Calu3 (cell line): ENCODE measurements around the gene ADCK1. TPM values are rescaled to one million over a fixed set of nuclear protein-coding genes. Genes with fewer than 3 reads are reported as not detected.

ENCODE experiments used
- BruUV-seq: library from RNA; stranded (reverse); fragments of 400-500 nt; replicated peaks from 2 replicates; lab custom pipeline; 2021; lab: Mats Ljungman, UMichigan
- CTCF ChIA-PET: fragments of 300-600 bp; sonication (Branson Sonifier 250); formaldehyde crosslinking; loops from one replicate; lab custom pipeline; 2022; ENCODE audit warnings: antibody characterized with exemption; lab: Charles Lee
- DNase-seq: peaks from one replicate; pipeline ENCODE4 v3.0.0; 2022
- H3K27ac Mint-ChIP-seq: one replicate; pipeline ENCODE4 v1.8.0; 2022; ENCODE audit warnings: mixed read lengths; ENCODE audit not compliant: unreplicated experiment
- H3K27me3 Mint-ChIP-seq: one replicate; pipeline ENCODE4 v1.8.0; 2022; ENCODE audit warnings: mixed read lengths; ENCODE audit not compliant: unreplicated experiment
- H3K36me3 Mint-ChIP-seq: one replicate; pipeline ENCODE4 v1.8.0; 2022; ENCODE audit warnings: mild to moderate bottlenecking, moderate library complexity, mixed read lengths; ENCODE audit not compliant: insufficient read depth, unreplicated experiment
- H3K4me1 Mint-ChIP-seq: one replicate; pipeline ENCODE4 v1.8.0; 2022; ENCODE audit warnings: mild to moderate bottlenecking, low read depth, mixed read lengths; ENCODE audit not compliant: unreplicated experiment
- H3K4me3 Mint-ChIP-seq: one replicate; pipeline ENCODE4 v1.8.0; 2022; ENCODE audit warnings: mild to moderate bottlenecking, low read depth, moderate library complexity, mixed read lengths; ENCODE audit not compliant: unreplicated experiment
- H3K9me3 Mint-ChIP-seq: one replicate; pipeline ENCODE4 v1.8.0; 2022; ENCODE audit warnings: low read depth, mixed read lengths; ENCODE audit not compliant: unreplicated experiment
- intact Hi-C: fragments of 100-400 bp; cut with micrococcal nuclease; formaldehyde crosslinking; loops from one replicate; pipeline ENCODE4 v1.10.0; 2022; ENCODE audit not compliant: unreplicated experiment
- total RNA-seq: library from RNA; stranded (reverse); gene quantifications from 2 replicates; pipeline ENCODE4 v1.2.3, GENCODE V29; 2022
- TF ChIP-seq, protein P1 (sequence below): fragments of 200-600 bp; IDR thresholded peaks from one replicate; pipeline ENCODE4 v1.8.0; 2022; ENCODE audit warnings: antibody characterized with exemption; ENCODE audit not compliant: unreplicated experiment

Gene ADCK1
- total RNA-seq, 1 experiment from 2014 or later = 9.1 TPM

- H3K36me3 Mint-ChIP-seq = peaks cover 7% of the 10 kb centered on the region
- TF ChIP-seq, protein P1, sequence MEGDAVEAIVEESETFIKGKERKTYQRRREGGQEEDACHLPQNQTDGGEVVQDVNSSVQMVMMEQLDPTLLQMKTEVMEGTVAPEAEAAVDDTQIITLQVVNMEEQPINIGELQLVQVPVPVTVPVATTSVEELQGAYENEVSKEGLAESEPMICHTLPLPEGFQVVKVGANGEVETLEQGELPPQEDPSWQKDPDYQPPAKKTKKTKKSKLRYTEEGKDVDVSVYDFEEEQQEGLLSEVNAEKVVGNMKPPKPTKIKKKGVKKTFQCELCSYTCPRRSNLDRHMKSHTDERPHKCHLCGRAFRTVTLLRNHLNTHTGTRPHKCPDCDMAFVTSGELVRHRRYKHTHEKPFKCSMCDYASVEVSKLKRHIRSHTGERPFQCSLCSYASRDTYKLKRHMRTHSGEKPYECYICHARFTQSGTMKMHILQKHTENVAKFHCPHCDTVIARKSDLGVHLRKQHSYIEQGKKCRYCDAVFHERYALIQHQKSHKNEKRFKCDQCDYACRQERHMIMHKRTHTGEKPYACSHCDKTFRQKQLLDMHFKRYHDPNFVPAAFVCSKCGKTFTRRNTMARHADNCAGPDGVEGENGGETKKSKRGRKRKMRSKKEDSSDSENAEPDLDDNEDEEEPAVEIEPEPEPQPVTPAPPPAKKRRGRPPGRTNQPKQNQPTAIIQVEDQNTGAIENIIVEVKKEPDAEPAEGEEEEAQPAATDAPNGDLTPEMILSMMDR = no peak
- no peak overlapping the region for H3K4me3 Mint-ChIP-seq
- H3K27me3 Mint-ChIP-seq = no peaks in the 10 kb centered on the region
- CTCF ChIA-PET = no interaction called here
- no TSS peak for BruUV-seq
- H3K9me3 Mint-ChIP-seq = no peaks in the 10 kb centered on the region
- intact Hi-C loops = no loop called here
- no peak overlapping the region for H3K27ac Mint-ChIP-seq
- H3K4me1 Mint-ChIP-seq = no peaks in the 10 kb centered on the region
- no peak for DNase-seq
These were observed 22.8 kb downstream of the ADCK1 start for GRCh38 chr14:77822741-77823140.

DNA sequence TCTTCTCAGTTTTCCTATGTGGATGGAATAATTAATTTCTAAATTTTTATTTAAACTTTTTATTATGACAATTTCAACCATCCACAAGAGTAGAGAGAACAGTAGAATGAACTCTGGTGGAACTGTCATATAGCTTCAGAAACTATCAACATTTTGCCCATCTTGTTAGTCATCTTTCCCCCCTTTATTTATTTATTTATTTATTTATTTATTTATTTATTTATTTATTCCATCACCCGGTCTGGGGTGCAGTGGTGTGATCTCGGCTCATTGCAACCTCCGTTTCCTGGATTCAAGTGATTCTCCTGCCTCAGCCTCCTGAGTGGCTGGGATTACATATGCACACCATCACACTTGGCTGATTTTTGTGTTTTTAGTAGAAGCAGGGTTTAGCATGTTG, 23.5 kb downstream of the ADCK1 start:
- DNase-seq = no peak
- TF ChIP-seq, protein P1 = no peak
- Mint-ChIP-seq H3K36me3 (peaks cover 7% of the 10 kb centered on the region), H3K4me1 (no peaks in the 10 kb centered on the region), H3K4me3 (no peak overlapping the region), H3K27me3 (no peaks in the 10 kb centered on the region), H3K9me3 (no peaks in the 10 kb centered on the region), H3K27ac (no peak overlapping the region)
- BruUV-seq = no TSS peak
- intact Hi-C loops = no loop called here
- CTCF ChIA-PET = no interaction called here

GRCh38 chr14:77825895-77826519, 26.1 kb downstream of the ADCK1 start:
- Mint-ChIP-seq H3K4me1 (peaks cover 6% of the 10 kb centered on the region), H3K4me3 (no peak overlapping the region), H3K27me3 (no peaks in the 10 kb centered on the region), H3K36me3 (peaks cover 7% of the 10 kb centered on the region), H3K27ac (no peak overlapping the region), H3K9me3 (no peaks in the 10 kb centered on the region)
- DNase-seq = no peak
- intact Hi-C loops = no loop called here
- TF ChIP-seq, protein P1 = no peak
- CTCF ChIA-PET = no interaction called here
- BruUV-seq = no TSS peak

DNA sequence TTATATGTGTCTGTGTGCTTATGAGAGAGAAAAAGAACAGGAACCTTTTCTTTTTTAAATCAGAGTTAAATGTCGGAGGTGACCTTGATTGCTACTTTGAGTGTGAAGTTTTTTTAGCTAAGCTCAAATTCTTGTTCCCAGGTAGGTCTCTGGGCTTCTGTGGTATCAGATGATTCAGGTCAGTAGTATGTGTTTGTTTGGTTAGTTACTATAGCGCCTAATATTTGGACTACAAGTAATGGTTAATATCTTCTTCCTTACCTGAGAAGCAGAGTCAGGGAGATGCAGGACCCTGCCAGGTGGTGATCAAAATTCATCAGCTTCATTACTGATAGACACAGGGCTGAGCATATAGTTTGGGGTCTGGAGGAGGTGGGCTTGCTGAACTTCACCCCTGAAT, 30.8 kb downstream of the ADCK1 start:
- H3K4me1 Mint-ChIP-seq = peaks cover 10% of the 10 kb centered on the region

More for the DNA sequence above, 30.8 kb downstream of the ADCK1 start:
- intact Hi-C loops = no loop called here
- TF ChIP-seq, protein P1 = no peak
- no peaks in the 10 kb centered on the region for H3K9me3 Mint-ChIP-seq
- peak; percentile 17 for DNase-seq
- H3K27me3 Mint-ChIP-seq = no peaks in the 10 kb centered on the region
- H3K27ac Mint-ChIP-seq = peak overlapping the region; percentile 72
- no TSS peak for BruUV-seq
- no peak overlapping the region for H3K4me3 Mint-ChIP-seq
- H3K36me3 Mint-ChIP-seq = peaks cover 3% of the 10 kb centered on the region
- CTCF ChIA-PET = interaction anchor here (0.6 to 0.7 kb wide), 2 partner anchors 32 to 200 kb away, joined by 4 read pairs; no protein-coding TSS in a partner anchor
